GM19395 (cell line): ENCODE data around the gene SLC22A13.
"Not testable (repeated sequence)": the region's sequence is repeated elsewhere in the genome, so short reads cannot be mapped to it uniquely, and the experiment has no call there.

Experiments used
- ATAC-seq: cut with Tn5 transposase; IDR thresholded peaks from one replicate; pipeline ENCODE4 v1.9.1; 2021; ENCODE audit warnings: mild to moderate bottlenecking, moderate library complexity; ENCODE audit not compliant: unreplicated experiment

SLC22A13 gene

DNA sequence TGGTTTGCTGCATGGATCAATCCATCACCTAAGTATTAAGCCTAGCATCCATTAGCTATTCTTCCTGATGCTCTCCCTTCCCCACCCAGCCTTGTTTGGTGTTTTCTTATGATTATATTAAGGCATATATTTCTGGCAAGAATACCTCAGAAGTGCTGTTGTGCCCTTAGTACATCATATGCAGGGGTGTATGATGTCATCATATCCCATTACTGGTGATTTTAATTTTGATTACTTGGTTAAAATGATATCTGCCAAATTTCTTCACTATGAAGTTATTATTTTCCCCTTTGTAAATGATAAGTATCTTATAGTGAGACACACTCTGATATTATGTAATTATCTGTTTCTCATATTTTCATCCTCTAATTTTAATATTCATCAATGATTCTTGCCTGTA is 31.9 kb downstream of the SLC22A13 start:
- ATAC-seq: no peak

DNA sequence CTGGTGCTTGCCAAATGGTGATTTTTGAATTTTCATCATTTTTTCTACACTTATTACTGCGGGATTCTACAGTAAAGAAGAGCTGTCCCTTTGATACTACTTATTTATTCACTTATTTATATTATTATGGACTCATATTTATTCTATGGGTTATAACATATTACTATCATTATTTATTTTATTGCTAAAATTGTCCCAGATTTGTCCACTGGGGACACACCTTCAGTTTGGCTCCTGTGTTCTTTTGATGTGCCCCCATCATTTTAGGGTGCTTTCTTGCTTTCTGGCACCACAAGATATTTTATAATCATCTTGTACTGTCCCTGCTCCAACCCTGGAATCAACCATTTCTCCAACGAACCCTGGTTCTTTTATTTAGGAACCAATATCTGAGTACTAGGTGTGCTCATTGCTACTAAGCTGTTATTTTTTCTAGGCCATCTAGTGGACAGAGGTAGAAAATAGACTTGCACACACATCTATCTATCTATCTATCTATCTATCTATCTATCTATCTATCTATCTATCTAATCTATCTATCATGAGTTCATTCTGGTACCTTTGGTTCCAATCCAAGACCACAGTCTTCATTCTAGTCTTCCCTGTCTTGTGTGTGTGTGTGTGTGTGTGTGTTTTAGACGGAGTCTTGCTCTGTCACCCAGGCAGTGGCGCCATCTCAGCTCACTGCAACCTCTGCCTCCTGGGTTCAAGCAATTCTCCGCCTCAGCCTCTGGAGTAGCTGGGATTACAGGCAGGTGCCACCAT is 32.5 kb downstream of the SLC22A13 start:
- no peak for ATAC-seq

DNA sequence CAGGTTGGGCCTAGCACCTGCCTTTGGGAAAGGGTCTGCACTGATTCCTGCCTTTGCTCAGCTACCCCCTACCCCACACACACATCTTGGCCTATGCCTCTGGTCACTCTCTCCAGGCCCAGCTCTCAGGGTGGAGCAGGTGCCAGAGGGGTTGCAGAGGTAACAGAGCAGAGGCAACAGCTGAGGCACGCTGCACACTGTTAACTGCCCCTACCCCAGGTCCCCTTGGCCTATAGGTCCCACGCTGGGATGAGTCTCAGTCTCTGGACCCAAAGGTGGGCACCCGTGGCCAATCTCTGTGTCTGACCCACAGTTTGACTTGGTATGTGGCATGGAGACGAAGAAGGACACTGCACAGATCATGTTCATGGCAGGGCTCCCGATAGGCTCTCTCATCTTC is 41.3 kb downstream of the SLC22A13 start:
- ATAC-seq: no peak

DNA sequence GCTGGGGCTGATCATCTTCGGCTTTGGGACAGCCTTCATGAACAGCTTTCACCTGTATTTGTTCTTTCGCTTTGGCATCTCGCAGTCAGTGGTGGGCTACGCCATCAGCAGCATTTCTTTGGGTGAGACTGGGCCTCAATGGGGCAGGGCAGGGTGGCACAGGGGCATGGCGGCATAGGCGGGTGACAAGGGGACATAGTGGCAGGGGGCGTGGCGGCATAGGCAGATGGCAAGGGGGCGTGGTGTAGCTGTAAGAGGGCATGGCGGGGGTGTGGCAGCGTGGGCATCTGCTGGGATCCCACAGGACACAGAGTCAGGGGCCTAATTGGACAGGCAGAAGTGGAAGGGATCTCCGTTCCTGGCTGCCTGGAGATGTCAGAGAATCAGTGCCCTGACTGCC is 42.0 kb downstream of the SLC22A13 start:
- no peak for ATAC-seq

DNA sequence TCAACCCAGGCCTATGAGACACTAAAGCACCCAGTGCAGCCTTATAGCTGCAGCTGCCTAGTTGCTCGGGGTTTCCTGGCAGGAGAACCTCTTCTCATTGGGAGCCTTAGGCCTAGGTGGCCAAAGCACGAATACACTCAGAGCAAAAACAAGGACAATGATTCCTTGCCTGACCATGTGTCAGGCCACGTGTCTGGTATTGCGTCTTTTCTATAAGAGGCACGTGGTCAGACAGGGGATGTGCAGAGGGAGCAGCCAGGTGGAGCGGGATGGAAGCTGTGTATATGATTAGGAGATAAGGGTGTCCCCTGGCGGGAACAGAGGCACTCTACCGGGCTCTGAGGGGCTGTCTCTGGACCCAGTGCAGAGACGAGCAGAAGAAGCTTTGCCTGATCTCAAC is 42.8 kb downstream of the SLC22A13 start:
- no peak for ATAC-seq

DNA sequence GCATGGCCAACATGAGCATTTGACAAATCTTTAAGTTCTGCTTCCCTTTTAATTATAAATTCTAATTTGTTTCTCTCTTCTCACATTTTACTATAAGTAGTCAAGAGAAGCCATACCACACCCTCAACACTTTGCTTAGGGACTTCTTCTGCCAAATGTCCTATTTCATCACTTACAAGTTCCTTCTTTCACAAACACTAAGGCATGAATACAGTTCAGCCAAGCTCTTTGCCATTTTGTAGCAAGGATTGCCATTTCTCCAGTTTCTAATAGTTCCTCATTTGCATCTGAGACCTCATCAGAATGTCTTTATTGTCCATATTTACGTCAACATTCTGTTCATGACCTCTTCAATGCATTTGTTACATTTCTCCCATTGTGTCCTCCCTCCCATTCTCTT is 45.9 kb downstream of the SLC22A13 start:
- ATAC-seq: no peak

DNA sequence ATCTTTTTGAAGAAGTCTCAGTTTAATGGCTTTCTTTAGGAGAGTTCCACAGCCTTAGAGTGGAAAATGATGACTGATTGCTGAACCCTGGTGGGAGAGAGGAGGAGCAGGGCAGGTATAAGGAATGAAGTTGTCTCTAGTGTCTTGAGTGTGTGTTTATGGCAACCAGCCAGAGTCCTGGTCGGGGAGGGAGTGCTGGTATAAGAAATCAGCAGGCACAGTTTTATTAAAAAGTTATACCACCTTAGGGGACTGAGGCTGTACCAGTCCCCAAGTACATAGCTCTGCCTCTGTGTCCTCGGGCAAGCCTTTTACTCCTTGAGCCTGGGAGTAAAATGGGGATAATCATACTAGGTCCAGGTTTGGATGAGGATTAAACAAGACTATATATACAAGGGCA is 46.3 kb downstream of the SLC22A13 start:
- ATAC-seq: no peak

DNA sequence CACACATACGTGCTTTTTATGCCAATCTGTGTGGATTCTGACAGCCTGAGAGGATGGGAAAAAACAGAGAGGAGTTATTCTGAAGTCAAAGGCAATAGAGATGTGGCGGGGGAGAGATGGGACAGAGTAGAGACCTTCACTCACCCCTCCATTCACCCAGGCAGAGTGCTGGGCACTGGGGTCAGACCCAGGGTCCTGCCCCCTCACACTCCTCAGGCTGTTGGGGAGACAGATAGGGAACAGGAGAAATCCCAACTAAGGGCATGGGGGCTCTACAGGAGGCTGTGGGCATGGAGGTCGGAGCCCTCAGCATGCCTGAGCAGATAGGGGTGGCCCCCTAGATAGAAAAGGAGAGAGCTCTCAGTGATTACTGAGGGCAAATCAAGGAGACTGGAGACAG is 46.7 kb downstream of the SLC22A13 start:
- ATAC-seq: no peak

DNA sequence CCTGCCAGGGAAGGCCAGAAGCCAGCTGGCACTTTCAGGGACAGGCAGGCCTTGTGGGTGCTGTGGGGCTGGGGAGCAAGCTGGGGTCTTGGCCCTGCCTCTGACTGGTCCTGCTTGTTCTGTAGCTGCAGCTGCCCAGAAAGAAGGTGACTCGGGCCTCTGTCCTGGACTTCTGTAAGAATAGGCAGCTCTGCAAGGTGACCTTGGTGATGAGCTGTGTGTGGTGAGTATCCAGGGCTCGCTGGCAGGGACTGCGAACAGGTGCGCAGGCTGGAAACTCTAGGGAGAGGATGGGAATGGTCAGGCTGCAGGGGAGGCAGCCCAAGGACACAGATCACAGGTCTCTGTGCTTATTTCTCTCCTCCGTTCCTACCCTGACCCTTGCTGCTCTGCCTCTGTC is 47.7 kb downstream of the SLC22A13 start:
- ATAC-seq: no peak

DNA sequence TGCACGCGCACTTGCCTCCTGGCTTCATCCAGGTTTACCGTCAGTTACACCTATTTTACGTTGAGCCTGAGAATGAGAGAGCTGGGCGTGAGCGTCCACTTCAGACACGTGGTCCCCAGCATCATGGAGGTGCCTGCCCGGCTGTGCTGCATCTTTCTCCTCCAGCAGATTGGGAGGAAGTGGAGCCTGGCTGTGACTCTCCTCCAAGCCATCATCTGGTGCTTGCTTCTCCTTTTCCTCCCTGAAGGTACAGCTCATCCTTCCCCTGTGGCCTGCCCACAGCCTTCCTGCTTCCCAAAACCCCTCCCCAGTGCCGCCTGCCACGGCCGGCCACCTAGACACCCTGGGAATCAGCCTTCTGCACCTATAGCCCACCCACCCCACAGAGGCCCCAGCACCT is 48.1 kb downstream of the SLC22A13 start:
- no peak for ATAC-seq

DNA sequence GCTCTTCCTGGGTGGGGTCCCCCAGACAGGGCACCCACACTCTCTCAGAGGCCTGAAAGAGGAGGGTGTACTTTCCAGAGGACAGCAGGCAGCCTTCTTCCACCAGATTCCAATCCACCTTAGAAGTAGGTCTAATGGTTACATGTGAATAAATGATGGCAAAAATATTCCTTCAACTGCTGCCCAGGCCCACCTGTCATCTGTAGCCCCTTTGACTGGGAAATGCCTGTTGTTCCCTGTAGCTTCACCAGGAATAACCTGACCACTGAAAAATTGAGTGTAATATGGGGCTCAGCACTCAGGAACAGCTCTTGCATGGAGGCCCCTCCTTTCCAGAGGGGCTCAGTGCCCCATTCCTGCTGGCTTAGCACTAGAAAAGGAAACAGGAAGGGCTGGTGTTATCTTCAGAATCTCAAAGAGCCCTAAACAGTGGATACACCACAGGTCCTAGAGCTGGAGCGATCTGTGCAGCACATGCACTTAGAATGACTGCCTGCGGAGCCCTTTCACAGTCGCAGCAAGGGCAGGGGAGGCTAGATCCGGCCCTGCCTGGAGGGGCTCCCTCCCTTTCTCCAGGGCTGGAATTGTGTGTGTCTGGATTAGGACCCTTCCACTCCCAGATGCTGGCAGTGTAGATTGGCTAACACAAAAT is 48.6 kb downstream of the SLC22A13 start:
- ATAC-seq: no peak

DNA sequence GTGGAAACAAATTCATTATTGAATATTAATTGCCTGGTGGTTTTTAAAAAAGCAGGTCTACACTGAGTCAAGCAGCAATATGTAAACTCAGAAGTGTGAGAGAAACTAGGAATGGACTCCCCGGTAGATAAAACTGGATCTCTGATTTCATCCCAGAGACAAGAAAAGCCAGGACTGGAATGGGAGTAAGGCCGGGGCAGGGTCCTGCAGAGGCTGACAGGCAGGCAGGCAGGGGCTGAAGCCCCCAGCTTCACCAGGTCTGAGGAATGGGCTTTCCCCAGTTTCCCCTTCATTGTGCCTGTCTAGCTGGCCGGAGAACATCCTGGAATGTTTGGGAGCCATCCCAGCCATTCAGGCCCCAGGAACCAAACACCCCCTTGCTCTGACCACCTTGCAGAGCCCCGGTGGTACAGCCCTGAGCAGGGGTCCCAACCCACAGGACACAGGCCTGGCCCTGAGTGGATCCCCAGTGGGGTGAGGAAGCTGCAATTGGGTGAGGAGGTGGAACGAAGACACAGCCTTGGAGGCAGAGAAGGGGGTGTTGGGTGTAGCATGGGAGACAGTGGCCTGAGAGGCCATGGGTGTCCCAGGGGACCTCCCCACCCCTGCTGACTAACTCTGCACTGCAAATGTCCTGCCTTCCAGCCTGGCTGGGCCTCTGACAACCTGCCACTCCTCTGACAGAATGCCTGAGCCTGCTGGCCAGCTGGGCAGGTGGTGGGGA is 49.3 kb downstream of the SLC22A13 start:
- ATAC-seq: no peak

DNA sequence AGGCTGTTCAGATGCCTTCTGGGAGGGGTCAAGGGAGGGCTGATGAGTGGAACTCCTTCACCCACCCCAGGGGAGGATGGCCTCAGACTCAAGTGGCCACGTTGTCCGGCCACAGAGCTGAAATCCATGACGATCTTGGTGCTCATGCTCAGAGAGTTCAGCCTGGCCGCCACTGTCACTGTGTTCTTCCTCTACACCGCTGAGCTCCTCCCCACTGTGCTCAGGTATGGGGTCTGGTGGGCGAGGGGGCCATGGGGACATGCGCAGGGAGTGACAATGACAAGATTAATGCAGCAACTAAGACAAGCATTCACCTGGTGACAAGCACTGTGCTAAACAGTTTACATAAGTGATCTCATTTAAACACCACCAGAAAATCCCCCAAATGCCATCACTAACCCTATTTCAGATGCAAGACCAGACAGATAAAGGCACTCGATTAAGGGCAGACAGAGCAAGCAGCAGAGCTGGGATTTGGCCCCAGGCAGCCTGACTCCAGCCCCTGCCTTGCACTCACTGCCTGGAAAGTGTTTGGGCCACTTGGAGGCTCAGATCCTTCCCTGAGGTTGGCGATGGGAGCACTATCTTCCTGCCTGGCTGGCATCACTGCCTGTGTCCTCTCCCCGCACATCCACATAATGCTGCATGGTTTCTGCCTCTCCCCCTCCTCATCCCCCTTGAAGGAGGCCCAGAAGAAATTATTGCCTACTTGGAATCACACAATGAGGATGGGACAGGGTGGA is 50.0 kb downstream of the SLC22A13 start:
- ATAC-seq: no peak

DNA sequence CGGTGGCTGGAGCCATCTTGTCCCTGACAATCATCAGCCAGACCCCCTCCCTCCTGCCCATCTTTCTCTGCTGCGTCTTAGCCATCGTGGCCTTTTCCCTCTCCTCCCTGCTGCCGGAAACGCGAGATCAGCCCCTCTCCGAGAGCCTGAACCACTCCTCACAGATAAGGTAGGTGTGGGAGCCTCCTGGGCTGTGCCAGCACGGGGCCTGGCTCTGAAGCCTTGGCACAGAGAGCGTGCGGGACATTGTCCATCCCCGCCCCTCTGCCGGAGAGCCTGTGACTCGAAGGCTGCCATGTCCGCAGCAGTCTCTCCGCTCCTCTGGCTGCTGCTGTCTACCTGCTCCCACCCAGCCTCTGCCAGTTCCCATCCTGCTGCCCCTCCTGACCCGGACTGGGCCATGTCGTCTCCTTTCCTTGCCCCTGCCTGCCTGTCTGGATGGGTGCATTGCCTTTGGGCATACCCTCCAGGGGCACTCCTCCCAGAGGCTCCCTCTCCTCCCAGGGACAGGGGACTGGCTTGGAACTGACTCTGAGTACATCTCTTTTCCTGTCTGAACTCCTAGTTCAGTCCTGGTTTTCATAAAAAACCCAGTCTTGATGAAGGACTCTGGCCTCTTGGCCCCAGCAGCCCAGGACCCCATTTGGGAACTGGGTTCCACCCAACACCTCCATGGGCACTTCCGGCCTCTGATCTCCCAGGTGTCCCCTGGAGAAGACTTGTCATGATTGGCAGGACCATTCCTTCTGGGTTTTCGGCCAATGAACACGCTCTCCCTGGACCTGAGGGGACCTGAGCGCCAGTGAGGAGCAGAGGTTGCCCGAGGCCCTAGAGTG is 51.0 kb downstream of the SLC22A13 start:
- ATAC-seq: no peak

DNA sequence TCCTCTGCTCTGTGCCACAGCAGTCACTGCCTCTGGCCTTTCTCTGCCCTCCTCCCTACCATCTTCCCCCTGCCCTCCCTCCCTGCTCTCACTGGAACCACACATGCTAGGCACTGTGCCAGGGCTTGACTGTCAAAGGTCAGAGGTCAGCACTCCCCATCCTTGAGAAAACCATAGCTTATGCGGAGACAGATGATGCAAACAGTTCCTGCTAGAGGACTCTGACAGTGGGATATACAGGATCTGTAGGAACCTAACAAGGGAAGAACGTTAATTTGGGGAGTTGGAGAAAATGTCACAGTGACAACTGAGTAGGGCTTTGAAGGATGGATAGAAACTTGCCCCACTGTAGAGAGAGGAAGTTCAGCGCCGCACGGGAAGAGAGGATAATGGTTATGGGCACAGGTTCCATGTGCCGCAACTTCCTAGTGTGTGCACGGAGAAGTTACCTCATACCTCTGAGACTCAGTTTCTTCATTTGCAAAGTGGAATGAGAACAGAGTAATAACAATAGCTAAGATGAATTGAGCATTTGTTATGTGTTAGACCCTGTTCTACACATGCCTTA is 51.7 kb downstream of the SLC22A13 start:
- ATAC-seq: no peak

DNA sequence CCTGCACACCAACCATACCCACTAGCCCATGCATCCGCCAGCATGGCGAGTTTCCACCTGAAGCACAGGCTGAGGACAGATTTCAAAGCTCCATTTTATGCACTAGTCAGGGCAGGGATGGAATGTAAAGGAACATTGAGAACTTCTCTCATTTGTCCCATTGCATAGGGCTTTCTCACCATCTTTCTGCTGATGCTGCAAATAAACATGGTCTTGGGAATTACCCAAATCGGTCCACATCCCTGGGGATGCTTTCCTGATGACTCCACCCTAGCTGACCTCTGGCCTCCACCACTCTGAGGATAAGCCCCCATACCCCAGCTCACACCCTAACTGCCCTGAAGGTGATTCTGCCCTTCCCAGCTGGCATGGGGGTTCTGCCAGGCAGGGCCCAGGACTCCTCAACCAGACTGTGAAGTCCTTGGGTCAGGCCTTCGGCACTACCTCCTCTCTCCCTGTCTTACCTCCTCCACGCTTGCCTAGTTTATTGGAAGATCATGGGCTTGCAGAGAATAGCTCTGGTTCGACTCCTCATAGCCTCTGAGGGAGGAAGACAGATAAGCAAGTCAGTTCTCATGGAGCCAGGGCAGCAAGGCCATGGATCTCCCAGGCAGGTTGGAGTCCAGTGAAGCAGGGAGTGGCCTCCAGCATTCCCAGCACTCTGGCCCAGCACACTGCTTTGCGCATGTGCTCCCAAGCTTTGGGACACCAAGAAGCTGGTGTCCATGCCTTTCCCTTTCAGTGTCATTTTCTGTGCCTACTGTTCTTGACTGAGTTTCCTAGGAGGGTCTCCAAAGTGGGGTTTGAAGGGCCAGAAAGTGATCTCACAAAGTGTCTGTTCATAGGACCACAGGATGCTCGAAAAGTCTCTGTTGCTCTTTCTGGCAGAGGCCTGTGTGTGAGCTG is 53.4 kb downstream of the SLC22A13 start:
- no peak for ATAC-seq

DNA sequence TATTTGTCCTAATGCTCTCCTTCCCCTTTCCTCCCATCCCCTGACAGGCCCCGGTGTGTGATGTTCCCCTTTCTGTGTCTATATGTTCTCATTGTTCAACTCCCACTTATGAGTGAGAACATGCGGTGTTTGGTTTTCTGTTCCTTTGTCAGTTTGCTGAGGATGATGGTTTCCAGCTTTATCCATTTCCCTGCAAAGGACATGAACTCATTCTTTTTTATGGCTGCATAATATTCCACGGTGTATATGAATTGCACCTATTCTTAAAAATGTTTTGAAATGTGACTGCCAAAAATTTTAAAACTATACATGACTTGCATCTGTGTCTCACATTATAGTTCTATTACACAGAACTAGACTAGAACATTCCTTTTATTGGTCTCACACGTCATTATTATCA is 55.0 kb downstream of the SLC22A13 start:
- not testable (repeated sequence) for ATAC-seq

DNA sequence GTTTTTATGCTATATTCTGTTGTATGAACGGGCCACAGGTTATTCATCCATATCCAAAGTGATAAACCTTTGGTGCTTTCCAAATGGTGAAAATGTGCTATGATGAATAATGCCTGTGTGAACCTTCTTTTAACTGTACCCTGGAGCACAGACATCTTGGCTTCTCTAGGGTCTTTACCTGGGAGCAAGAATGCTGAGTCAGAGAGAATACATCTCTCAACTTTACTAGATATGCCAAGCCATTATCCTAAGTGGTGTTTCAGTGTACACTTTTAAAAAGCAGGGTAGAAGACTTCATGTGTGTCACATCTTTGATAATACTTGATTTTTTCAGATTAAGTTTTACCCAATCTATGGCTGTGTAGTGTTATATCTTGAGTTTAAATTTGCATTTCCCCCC is 57.4 kb downstream of the SLC22A13 start:
- no peak for ATAC-seq

DNA sequence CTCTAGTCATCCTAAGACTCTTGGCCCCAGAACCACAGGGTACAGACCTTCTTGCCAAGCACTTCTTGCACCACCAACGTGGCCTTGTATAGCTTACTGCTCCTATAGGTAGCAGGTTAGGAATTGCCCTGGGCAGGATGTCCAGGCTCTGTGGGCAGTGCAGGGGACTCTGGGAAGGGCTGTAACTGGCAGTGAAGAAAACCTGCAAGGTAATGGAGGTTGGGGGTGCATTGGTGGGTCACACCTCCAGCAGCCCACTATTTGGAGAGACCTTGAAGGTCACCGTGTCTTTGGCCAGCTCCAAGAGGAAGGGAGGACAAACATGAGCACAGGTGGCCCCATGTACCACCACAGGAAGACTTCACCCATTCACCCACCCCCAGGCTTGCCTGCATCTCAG is 59.6 kb downstream of the SLC22A13 start:
- no peak for ATAC-seq
